ENCODE measurements around the gene ZNF418. TPM values are rescaled to one million over a fixed set of nuclear protein-coding genes. Genes with fewer than 3 reads are reported as not detected.

Gene ZNF418
- total RNA-seq, 1 experiment from 2014 or later = 0.04 TPM

GRCh38 chr19:57872450-57872849, 62.8 kb downstream of the ZNF418 start:
- Histone ChIP-seq H3K27ac (ENCODE audit: low read length) (no peak overlapping the region), H3K79me2 (ENCODE audit: low read length) (no peaks in the 10 kb centered on the region), H3K4me1 (ENCODE audit: insufficient read depth, low read length) (no peaks in the 10 kb centered on the region), H3K9ac (ENCODE audit: low read length) (no peak overlapping the region), H2AFZ (ENCODE audit: low read length) (no peak overlapping the region), H4K20me1 (ENCODE audit: low read length) (no peaks in the 10 kb centered on the region), H3K9me3 (ENCODE audit: low read length) (peaks cover 38% of the 10 kb centered on the region), H3F3A (ENCODE audit: low read length, unreplicated experiment) (no peaks in the 10 kb centered on the region), H3K36me3 (ENCODE audit: low read depth, low read length) (peaks cover 45% of the 10 kb centered on the region), H3K9me2 (replicated peaks; ENCODE audit: low read length) (no peaks in the 10 kb centered on the region), H3K4me3 (ENCODE audit: low read length) (no peak overlapping the region), H3K4me2 (ENCODE audit: low read length) (no peak overlapping the region), H3K27me3 (ENCODE audit: low read length) (no peaks in the 10 kb centered on the region)
- ChIA-PET CTCF (no interaction called here), POLR2A (ENCODE audit: unreplicated experiment) (no interaction called here)
- DNase-seq = no peak
- intact Hi-C loops (cut with micrococcal nuclease) = no loop called here
- TF ChIP-seq CTCF (conservative IDR thresholded peaks at IDR 0.05; ENCODE audit: low read depth, low read length) = no peak
- TF ChIP-seq EZH2 (IDR thresholded peaks at IDR 0.05; ENCODE audit: low read length, unreplicated experiment) = no peak
- TF ChIP-seq EZH2phosphoT487 (IDR thresholded peaks at IDR 0.05; ENCODE audit: borderline replicate concordance, low read length) = no peak
- ATAC-seq = no peak
- no TSS peak for BruUV-seq (replicated peaks)

Other genes starting within 250 kb of the ZNF418 start
- gene ZNF154, start 226.2 kb downstream of the ZNF418 start, total RNA-seq (2014; rRNA removed) = 0.46 TPM in 1 of 2 replicates, not detected in the other
- 2.3 and 4.2 TPM in 2 replicates for gene ZNF671, start 207.8 kb downstream of the ZNF418 start, total RNA-seq (2014; rRNA removed)
- 14.1 and 17.3 TPM in 2 replicates for gene ZNF776, start 188.6 kb downstream of the ZNF418 start, total RNA-seq (2014; rRNA removed)
- gene ZNF586, start 165.7 kb downstream of the ZNF418 start, total RNA-seq (2014; rRNA removed) = 13.1 and 13.2 TPM in 2 replicates
- gene ZNF552, start 120.5 kb downstream of the ZNF418 start, total RNA-seq (2014; rRNA removed) = 8.4 and 12.0 TPM in 2 replicates
- gene ZNF587B, start 105.1 kb downstream of the ZNF418 start, total RNA-seq (2014; rRNA removed) = 21.2 and 28.0 TPM in 2 replicates
- 16.3 and 21.4 TPM in 2 replicates for gene ZNF587, start 85.5 kb downstream of the ZNF418 start, total RNA-seq (2014; rRNA removed)
- 3.3 and 3.6 TPM in 2 replicates for gene ZNF814, start 46.4 kb downstream of the ZNF418 start, total RNA-seq (2014; rRNA removed)
- 9.3 and 10.1 TPM in 2 replicates for gene ZNF417, start 18.8 kb downstream of the ZNF418 start, total RNA-seq (2014; rRNA removed)
- 4.4 and 5.5 TPM in 2 replicates for gene ZNF256, start 12.3 kb upstream of the ZNF418 start, total RNA-seq (2014; rRNA removed)
- 0.40 TPM in 1 of 2 replicates, not detected in the other for gene C19orf18, start 39.1 kb upstream of the ZNF418 start, total RNA-seq (2014; rRNA removed)
- 6.0 and 7.0 TPM in 2 replicates for gene ZNF606, start 67.4 kb upstream of the ZNF418 start, total RNA-seq (2014; rRNA removed)
- not detected in 2 replicates for gene ZSCAN1, start 98.6 kb upstream of the ZNF418 start, total RNA-seq (2014; rRNA removed)
- gene ZNF135, start 123.9 kb upstream of the ZNF418 start, total RNA-seq (2014; rRNA removed) = not detected in 2 replicates
- gene ZSCAN18, start 162.8 kb upstream of the ZNF418 start, total RNA-seq (2014; rRNA removed) = 0.66 and 1.7 TPM in 2 replicates
- 8.2 and 10.5 TPM in 2 replicates for gene ZNF329, start 215.4 kb upstream of the ZNF418 start, total RNA-seq (2014; rRNA removed)
- gene ZNF274, start 247.7 kb upstream of the ZNF418 start, total RNA-seq (2014; rRNA removed) = 15.4 and 16.1 TPM in 2 replicates